HG02943 (cell line): Measurements from ENCODE around the gene NDUFB8.
A peak's percentile ranks its signal among the peaks of the same experiment; 100 is the strongest.

ENCODE experiments used
- ATAC-seq: cut with Tn5 transposase; IDR thresholded peaks from one replicate; pipeline ENCODE4 v1.9.1; 2021; ENCODE audit warnings: mild to moderate bottlenecking, low read depth, moderate library complexity; ENCODE audit not compliant: unreplicated experiment

Gene NDUFB8

DNA sequence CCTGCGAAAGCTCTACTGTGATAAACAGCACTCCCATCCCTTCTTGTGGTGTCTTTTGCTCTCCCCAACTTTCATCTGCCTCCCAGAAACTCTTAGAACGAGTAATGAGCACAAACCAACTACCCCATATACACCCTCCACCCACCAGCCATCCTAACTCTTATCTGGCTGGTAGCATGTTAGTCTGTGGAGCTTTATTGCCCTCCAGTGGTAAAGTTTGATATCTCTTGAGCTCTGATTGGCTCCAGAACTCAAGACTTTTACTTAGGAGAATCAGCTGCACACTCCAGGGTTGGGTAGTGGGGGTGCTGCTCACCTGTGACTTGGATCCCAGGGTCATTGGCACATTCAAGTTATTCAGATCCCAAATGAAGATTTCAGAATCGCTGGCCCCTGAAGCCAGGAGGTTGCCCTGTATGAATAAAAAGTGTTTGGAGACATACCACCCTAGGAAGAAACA, 20.9 kb downstream of the NDUFB8 start:
- ATAC-seq = no peak

DNA sequence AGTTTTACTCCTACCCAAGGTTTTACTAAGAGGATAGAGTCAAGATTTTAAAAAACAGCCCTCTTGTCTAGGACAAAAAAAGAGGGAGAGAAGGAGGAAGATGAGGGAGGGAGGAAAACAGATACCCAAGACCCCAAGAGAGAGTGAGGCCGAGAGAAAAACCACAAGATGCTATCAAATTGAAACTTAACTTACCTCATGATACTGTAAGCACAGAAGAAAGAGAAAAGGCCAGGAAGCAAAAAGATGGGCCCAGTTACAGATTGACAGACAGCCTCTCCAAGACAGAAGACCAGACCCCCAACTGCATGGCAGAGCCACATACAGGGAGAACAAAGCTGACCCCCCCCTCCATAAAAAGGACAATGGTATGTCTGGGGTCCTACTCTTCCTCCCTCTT, 21.4 kb downstream of the NDUFB8 start:
- no peak for ATAC-seq

DNA sequence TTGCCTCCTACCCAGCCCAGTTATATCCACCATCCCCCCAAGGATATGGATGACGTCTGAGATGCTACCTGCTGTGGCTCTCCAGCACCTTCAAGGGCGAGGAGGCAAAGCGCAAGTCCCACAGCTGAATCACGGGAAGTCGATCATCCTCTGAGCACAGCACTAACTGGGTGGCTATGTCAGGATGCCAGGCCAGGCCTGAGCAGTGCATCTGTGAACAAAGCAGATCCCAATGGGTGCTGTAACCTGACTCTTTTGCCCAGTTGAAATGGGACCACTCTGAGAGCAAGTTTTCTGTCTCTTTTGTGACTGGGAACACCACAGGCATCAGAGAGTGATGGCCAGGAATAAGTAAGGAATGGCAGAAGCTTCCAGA, 22.3 kb downstream of the NDUFB8 start:
- no peak for ATAC-seq

DNA sequence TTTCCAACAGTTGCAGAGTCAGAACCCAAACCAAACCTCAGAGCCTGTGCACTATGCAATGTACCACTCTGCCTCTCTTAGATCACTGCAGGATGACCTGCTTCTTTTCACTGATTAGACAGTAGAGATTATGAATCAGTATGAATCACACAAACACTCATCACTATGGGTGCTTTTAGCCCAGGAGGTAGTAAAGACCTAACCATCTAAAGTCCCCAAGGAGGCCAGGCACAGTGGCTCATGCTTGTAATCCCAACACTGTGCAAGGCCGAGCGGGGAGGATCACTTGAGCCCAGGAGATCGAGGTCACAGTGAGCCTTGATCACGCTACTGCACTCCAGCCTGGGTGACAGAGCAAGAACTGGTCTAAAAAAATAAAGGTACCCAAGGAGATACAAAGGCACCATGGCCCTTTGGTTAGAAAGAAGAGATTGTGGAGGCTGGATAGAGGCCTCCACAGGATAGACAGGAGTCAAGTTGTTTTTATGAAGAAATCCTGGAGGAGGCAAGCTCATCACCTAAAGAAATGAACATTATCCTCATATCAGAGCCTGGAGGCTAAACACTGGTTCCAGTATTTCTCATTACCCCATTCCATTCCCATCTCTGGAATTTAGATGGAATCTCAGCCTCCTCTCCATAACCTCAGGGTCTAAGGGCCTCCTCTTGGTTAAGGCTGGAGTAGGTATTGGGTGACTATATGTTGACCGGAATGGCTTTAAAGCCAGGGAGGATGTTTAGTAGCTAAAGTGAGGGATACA, 22.9 kb downstream of the NDUFB8 start:
- no peak for ATAC-seq

DNA sequence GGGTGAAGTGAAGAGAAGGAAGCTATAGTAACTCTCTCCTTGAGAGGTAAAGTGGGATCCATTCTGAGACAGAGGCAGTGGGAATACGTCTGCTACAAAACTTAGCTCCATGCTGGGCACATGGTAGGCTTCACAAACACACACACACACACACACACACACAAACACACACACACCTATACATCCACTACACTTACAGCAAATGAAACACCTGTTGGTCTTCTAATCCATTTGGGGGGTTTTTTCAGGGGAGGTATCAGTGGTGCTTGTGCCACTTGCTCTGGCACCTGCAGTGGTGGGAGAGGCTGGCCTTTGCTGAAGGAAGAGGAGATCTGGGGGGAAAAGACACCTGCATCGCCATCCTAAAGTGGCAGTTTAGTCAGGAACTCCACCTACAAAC, 24.5 kb downstream of the NDUFB8 start:
- no peak for ATAC-seq

DNA sequence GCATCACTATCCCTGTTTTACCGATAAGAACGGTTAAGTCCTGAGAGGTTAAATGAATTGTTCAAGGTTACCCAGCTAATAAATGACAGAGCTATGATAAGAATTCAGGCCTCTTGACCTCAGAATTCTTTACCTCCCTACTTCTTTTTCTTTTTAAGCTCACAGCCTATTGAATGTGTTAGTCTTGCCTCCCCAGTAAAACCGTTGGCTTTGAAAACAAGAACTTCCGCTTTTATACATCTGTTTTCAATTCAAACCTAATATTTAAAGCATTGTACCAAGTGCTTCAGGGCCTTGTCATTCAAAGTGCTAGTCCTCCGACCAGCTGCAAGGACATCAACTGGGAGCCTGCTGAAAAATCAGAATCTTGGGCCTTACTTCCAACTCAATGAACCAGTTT, 25.6 kb downstream of the NDUFB8 start:
- no peak for ATAC-seq

DNA sequence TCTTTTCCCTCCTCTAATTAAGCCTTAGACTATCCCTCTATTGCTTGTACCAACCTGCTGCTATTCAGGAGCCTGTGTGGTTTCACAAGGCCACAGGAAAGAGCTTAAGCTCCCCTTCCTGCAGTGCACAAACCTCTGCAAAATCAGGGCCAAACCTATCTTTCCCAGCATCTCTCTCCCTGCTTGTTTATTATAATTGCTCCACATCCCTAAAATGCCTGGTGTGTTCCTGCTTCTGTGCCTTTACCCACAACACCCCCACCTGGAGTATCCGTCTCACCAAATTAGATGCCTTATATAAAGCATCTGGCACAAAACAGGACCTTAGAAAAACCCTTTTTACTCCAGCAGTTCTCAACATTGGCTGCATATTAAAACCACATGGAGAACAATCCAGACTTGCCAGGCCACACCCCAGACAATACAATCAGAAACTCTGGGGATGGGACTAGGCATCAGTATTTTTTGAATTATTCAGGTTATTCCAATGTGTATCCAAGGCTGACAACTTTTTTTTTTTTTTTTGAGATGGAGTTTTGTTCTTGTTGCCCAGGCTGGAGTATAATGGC, 26.7 kb downstream of the NDUFB8 start:
- ATAC-seq = no peak

DNA sequence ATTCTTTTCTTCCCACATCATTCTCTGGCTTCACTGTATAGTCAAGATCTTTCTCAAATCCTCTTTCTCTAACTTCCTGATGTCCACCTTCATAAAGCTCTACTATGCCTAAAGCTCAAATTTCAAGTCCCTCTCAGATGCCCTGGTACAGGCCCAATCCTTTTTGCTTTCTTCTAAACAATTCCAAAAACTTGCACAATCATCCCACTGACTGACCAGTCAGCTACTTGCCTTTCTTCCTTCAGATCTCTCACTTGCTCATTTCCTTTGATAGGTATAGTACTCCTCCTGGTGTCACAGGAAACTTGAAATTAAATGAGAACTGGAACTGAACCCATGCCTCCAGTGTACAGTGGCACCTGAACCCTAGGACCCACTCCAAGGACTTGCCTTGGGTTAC, 28.2 kb downstream of the NDUFB8 start:
- no peak for ATAC-seq

DNA sequence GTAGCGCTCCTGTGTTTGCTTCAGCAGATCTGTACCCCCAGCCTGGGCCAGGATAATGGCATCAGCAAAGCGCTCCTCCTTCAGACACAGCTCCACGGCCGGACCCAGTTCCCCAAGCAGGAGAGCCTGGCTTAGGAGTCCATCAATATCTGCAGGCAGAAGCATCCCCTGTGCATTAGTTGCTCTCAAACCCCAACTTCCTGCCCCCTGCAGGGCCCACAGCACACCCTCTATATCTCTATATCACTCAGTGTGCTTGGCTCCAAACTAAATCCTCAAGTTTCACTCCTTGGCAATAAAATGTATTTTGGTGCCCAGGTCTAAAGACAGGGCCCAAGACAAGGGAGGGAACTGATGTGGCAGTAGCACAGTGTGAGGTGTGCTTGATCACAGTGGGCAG, 31.6 kb downstream of the NDUFB8 start:
- no peak for ATAC-seq

DNA sequence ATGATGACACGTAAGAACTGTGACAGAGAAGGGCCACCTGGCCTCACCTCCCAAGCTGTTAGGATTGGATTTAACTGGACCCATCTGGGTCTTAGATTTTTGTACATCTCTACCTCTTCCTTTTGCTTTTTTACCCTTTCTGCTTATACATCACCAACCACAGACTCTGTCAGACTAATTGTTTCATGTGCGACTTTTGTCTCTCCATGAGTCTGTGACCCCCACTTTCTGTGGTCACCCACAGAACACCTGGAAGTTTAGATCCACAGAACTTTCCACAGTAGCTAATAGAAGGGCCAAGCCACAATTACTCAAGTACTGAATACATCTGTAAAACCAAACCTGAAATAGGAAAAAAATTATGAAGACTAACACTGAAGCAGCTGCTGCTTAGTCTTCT, 33.1 kb downstream of the NDUFB8 start:
- ATAC-seq = no peak

DNA sequence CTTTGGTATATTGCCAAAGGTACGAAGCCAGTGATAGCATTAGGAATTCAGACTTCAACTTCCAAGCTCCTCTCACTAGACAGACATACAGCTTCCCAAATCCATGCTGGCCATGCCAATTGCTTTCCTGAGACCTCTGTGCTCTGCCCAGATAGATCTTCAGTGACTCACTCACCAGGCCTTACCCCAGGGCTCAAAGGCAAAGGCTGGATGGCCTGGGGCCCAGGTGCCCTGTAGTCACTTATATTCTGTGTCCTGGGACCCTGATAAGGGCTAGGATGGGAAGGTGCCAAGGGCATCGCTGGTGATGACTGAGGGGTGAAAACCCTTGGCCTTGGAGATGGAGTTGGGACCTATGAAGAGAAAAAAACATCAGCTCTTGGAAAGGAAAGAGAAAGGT, 39.1 kb downstream of the NDUFB8 start:
- ATAC-seq = no peak

DNA sequence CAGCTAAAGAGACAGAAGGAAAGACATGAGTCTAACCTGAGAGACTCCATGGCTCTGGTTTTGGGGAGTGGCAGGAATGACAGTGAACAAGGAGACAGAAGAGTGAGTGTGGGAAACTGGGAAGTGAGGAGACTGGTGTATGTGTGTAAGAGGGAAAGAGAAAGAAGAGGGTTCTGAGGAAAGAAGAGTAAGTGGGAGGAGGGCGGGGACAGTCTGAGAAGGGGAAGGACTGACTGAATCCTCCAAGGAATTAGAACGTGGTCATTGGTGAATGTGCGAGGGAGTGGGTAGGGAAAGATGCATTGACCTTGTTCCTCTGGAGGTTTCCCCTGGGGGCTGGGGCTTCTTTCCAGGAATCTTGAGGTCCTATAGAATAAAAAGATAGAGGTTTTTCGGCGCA, 40.3 kb downstream of the NDUFB8 start:
- no peak for ATAC-seq

DNA sequence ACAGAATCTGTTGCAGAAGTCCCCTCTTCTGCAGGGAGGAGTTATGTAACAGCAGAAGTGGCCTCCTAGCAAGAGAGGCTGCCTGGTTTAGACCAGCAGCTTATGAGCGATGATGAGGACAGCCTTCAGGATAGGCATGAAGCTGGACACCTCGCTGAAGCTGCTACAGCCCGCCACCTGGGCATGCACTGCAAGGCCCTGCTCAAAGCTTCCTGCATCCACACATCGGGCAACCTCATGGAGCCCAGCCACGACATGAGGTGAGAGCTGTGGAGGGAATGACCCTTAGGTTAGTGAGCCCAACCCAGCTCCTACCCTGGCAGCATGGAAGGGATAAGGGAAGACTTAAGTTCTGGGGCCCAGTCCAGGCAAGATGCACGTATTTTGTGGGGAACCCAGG, 42.1 kb downstream of the NDUFB8 start:
- ATAC-seq = no peak

DNA sequence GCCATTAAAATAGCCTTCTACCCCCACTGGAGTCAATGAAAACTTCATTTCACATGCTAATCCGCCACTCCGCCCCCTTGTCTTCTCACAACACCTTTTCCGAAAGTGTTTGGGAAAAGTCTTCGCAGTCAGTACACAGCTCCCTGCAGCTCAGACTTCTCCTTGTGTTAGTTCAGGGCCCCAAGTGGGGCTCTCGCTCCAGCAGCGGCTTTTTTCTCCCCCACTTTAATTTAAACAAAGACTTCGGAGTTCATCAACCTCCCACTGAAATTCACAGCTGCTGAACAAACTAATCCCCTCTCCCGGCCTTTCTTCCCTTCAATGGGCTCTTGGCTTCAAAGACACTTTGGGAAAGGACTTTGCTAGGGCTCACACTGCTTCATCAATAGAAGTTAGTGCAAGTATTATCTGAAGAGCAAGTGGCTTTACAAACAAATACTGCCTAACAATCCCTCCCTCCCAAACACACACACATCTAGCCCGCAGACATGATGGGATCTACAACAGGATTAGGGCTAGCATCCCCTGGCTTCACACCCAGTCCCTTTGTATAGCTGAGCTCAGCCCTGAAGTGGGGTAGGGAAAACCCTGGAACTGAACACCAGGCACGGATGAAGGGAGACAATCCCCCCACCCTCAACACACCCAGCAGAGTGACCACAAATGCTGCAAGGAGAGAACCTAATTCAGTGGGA, 43.7 kb downstream of the NDUFB8 start:
- no peak for ATAC-seq

DNA sequence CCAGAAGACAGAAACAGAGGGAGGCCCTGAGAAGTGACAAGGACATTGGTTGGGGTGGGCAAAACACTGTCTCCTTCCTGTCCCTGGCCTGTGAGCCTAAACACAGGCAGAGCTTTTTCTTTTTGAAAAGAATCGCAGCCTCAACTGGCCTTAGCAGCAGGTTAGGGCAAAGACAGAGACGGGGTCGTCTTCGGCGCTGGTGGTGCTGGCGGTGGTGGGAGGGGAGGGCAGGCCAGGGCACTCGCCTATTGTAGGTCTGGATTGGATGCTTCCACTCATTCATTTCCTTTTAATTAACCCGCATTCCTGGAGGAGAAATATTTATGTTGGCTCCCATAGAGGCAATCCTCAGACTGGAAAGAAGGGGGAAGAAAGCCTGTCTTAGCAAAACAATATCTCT, 44.3 kb downstream of the NDUFB8 start:
- ATAC-seq = no peak

DNA sequence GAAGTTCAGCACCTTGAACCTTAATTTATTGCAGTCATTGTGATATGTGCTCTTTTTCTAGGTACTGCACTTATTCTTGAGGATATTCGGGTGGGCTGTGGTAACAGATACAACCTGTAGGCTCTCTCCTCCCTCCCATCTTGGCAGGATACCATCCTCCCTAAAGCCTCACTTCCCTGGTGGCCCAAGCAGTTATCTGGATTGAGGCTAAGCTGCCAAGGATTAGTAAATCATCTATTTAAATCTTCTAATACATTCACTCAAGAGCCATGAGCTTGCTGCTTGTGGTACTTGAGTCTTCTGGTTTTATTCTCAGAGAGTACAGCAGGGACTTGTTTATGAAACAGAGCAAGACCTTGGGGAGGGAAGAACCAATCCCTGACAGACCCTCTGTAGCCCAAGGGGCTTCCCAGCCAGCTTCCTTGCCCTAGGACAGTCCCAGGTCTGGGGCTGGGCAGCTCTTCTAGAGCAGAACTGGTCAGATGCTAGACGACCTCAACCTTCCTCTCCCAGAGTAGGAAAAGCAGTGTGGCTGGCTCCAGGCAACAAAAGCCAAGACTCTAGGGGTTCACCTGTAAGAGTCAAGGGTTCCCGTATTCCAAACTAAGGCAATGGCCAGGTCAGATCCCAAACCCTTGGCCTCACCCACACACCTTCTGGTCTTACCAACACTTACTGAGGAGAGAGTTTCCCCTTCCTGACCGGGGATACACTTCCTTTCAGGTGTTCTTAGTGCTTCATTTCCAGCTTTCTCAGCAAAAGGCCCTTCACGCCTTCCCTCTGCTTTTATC, 45.6 kb downstream of the NDUFB8 start:
- ATAC-seq = no peak

DNA sequence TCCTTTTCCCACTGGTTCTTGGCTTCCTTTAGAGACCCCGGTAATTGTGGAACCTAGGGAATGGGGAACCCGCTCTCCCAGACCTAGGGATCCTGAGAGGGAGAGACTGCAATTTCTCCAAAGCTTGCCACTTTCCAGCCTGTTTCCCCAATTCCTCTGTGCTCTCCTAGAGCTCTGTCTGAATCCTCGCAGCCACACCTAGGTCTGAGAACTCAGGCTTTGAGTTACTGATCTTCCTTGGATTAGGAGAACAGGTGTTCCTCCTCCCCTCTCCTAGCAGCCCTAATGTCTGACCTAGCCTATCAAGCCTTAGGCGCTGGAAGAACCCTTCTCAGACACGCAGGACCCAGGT, 46.9 kb downstream of the NDUFB8 start:
- no peak for ATAC-seq

DNA sequence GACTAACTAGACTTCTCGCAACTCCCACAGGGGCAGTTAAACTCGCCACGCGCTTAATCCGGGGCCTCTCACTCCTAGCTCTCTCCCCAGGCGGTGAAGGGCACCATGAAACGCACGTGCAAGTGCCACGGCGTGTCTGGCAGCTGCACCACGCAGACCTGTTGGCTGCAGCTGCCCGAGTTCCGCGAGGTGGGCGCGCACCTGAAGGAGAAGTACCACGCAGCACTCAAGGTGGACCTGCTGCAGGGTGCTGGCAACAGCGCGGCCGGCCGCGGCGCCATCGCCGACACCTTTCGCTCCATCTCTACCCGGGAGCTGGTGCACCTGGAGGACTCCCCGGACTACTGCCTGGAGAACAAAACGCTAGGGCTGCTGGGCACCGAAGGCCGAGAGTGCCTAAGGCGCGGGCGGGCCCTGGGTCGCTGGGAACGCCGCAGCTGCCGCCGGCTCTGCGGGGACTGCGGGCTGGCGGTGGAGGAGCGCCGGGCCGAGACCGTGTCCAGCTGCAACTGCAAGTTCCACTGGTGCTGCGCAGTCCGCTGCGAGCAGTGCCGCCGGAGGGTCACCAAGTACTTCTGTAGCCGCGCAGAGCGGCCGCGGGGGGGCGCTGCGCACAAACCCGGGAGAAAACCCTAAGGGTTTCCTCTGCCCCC, 47.4 kb downstream of the NDUFB8 start:
- no peak for ATAC-seq

DNA sequence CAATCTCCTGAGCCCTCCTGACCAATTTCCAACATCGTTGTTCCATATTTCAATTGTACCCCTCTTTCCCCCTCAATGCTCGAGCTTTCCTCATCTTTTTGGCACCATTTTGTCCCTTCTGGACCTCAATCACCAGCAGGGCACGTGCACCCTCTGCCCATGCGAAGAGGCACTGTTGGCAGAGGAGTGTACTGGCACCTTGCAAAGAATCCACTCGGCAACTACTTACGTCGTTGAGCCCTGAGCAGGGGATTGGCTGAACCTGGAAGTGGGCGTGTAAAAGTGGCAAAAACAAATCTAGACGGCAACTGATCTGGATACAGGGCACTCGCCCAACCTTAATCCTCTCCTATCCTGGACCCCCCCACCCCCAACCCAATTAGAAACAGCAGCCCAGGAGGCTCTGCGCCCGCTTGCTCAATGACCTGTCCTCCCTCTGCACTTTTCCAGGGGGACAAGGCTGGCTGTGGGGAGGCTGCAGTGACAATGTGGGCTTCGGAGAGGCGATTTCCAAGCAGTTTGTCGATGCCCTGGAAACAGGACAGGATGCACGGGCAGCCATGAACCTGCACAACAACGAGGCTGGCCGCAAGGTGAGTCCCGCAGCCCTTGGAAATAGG, 48.1 kb downstream of the NDUFB8 start:
- peak; percentile 98 for ATAC-seq

DNA sequence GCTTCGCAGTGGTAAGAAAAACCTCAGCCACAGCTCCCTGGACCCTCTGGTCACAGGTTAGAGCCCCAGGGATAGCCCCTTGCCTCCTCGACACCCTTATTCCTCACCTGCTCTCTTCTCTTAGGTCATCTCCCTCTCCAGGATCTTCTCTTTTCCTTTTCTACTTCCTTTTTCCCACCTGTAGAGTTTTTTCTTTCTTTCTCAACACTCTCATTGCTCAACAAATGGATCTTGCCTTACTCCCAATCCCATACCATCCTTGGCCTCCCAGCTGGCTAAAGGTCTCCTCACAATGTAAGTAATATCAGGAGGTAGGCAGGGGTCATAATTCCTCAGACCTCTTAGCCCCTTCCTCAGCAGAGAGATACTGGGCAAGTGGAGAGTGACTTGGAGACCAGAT, 49.7 kb downstream of the NDUFB8 start:
- no peak for ATAC-seq
